GM21423 (cell line): Measurements from ENCODE around the gene ESF1.

Experiments
- ATAC-seq: cut with Tn5 transposase; IDR thresholded peaks from one replicate; pipeline ENCODE4 v1.9.1; 2021; ENCODE audit warnings: mild to moderate bottlenecking, moderate library complexity; ENCODE audit not compliant: unreplicated experiment

ESF1 gene

GRCh38 chr20:13684566-13685222 is 100.0 kb downstream of the ESF1 start:
- peak; percentile 57 for ATAC-seq

DNA sequence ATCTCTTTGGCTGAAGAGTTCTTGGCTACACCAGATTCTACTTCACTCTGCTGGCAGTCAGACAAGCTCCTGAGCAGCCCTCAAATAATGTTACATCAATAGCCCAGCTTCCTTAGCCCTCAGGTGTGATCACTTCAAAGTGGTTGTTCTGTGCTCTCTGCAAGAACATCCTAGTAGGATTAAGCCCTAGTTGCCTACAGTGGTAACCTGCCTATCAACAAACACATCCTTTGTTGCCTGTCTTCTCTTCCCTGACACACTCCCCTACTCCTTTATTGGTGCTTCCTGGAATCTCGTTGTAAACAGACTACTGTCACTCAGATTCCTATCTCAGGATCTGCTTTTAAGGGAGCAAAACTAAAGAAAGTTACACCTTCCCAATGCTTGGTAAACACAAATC is 100.9 kb downstream of the ESF1 start:
- ATAC-seq: no peak

DNA sequence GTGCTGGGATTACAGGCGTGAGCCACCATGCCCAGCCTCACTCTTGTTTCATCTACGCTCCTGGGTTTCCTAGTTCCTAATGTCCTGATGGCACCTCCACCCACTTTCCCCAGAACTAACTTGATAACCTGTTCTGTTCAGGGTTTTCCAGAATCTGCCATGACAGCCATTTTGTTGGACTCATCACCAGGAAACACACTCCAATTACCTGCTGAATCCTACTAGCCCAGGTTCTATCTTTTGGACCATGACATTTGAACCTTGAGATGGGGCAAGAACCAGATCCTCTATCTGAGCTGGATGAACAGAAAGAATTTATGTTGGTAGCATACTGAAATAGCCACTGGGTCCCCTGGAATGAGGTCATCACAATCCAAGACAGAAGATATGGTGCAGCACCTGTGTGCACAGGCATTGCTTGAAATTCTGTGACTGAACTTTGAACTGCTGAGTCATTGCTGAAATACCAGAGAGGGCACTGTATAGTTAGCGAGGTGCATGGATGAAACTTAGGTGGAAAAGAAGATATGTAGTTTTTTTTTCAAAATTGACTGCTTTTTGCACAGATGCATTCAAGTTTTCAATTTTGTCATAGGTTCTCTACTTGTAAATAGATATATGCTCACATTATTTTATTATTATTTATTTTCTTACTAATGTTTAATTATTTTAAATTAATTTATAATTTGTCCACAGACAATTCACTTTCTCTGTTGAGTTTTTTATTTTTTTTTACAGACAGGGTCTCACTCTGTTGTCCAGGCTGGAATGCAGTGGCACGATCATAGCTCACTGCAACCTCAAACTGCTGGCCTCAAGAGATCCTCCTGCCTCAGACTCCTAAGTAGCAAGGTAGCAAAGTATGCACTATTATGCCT is 103.2 kb downstream of the ESF1 start:
- ATAC-seq: peak; percentile 68

GRCh38 chr20:13678944-13679343 is 105.8 kb downstream of the ESF1 start:
- ATAC-seq: no peak

DNA sequence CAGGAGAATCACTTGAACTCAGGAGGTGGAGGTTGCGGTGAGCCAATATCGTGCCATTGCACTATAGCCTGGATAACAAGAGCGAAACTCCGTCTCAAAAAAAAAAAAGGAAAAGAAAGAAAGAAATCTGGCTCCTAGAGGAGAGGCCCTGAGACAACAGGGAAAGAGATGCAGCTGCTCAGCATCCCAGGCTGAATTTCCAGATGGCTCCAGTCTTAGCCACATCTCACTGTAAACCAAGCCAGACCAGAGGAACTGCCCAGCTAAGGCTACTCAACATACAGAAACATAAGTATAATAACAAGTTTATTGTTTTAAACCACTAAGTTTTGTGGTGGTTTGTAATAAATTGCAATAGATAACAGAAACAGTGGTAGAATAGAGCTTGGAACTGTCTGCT is 107.5 kb downstream of the ESF1 start:
- ATAC-seq: no peak

GRCh38 chr20:13676682-13677081 is 108.0 kb downstream of the ESF1 start:
- ATAC-seq: no peak

GRCh38 chr20:13672690-13673089 is 112.0 kb downstream of the ESF1 start:
- ATAC-seq: no peak

DNA sequence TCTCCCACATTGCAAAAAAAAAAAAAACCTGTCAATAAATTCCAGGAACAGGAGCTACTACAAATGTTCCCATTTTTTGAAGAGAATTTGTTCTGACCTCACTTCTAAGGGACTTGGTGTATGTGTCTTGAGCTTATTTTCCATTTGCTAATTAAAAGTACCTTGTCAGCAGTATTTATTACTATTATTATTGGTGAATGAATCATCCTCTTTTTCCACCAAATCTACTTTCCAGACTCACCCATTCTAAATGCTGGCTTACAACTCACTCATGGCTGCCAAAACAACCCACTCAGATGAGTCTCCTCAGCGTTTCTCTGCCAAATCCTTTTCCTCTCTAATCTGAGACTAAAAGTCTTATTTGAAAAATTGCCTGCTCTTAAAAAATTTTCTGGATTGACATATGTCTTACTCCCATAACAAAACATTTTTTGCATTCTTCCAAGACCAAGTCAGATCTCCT is 112.8 kb downstream of the ESF1 start:
- no peak for ATAC-seq

DNA sequence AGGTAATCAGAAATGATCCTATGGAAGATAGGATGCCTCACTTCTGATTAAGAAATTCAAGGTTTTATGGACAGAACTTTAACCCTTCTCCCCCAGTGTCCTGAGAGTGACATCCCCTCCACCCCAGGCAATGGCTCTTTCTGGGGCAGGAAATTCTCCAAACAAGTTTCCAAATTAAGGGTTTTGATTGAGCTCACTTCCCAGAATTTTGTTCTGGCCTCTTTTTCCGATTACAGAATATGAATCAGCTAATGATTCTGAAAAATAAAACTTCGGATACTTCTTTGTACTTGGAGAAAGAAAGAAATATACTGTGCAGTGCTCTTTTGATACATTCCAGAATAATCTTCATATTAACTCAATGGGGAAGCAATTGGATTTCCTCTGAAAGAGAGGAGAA is 113.2 kb downstream of the ESF1 start:
- ATAC-seq: no peak

- ATAC-seq: no peak
These were observed 114.6 kb downstream of the ESF1 start for GRCh38 chr20:13670160-13670559.

DNA sequence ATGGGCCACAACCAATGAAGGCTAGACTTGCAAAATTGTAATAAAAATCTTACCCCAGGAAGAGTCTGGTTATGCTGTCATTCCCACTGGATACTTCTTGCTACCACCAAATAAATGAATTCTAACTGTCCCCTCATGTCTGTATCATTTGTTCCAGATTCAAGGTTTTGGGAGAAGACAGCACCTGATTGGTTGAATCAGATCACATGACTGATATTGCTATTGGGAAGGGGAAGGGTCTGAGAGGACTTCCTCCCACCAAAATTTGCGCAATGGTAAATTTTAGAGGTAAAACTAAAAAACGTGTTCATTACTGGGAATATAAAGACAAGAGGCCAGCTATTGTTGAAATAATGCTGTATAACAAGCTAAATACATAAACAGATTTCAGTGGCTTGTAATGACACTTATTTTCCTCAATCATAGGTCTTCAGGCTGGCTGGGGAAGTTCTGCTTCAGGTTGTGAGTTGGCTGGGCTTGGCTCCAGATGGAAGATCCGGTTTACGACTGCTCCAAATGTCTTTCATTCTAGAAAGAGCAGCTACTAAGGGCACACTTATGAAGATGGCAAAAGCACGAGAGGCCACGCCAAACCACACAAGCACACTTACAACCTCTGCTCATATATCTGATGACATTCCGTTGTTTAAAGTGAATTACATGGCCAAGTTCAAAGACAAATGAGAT is 118.9 kb downstream of the ESF1 start:
- ATAC-seq: no peak
